GM12878 (cell line): ENCODE measurements around the gene DDX52. TPM values are rescaled to one million over a fixed set of nuclear protein-coding genes. Genes with fewer than 3 reads are reported as not detected.

ENCODE experiments used
- ASH2L ChIP-seq: fragments of 300-600, 200-600 bp; sonication (generic); IDR thresholded peaks from 2 replicates; pipeline ENCODE4 v1.6.1; 2017; ENCODE audit warnings: low read depth, mild to moderate bottlenecking, borderline replicate concordance
- BMI1 ChIP-seq: fragments of 450-650 bp; IDR thresholded peaks from 2 replicates; pipeline ENCODE4 v1.6.1; 2016; ENCODE audit warnings: mild to moderate bottlenecking, moderate library complexity, borderline replicate concordance
- CBX3 ChIP-seq: fragments of 200-600 bp; sonication (generic); IDR thresholded peaks from 2 replicates; pipeline ENCODE4 v1.6.1; 2016; ENCODE audit warnings: low read depth, borderline replicate concordance
- CHD1 ChIP-seq: IDR thresholded peaks from 2 replicates; pipeline ENCODE4 v1.6.1; 2012; ENCODE audit warnings: low read depth, low read length, improper control_type of control experiment
- CHD2 ChIP-seq: IDR thresholded peaks from 2 replicates; pipeline ENCODE4 v1.6.1; 2011; ENCODE audit warnings: low read depth, low read length, improper control_type of control experiment, borderline replicate concordance
- CHD4 ChIP-seq: fragments of 200-600 bp; sonication (generic); IDR thresholded peaks from 2 replicates; pipeline ENCODE4 v1.6.1; 2016; ENCODE audit warnings: mild to moderate bottlenecking
- CREM ChIP-seq: IDR thresholded peaks from 2 replicates; pipeline ENCODE4 v1.6.1; 2014; ENCODE audit warnings: antibody characterized with exemption, low read depth
- HCFC1 ChIP-seq: fragments of 150-350 bp; IDR thresholded peaks from 2 replicates; pipeline ENCODE4 v1.6.1; 2014; ENCODE audit warnings: low read length
- IRF5 ChIP-seq: fragments of 450-650 bp; IDR thresholded peaks from 2 replicates; pipeline ENCODE4 v1.6.1; 2017; ENCODE audit warnings: borderline replicate concordance
- MEF2B ChIP-seq: fragments of 450-650 bp; IDR thresholded peaks from 2 replicates; pipeline ENCODE4 v1.6.1; 2018; ENCODE audit warnings: mild to moderate bottlenecking, moderate library complexity; ENCODE audit not compliant: partially characterized antibody, poor library complexity, severe bottlenecking
- NFYA ChIP-seq: IDR thresholded peaks from 2 replicates; pipeline ENCODE4 v1.6.1; 2011; ENCODE audit warnings: low read depth, mild to moderate bottlenecking, low read length, improper control_type of control experiment, borderline replicate concordance
- NR2F1 ChIP-seq: fragments of 450-650 bp; conservative IDR thresholded peaks from 2 replicates; pipeline ENCODE4 v1.6.1; 2017; ENCODE audit warnings: mild to moderate bottlenecking
- PAX5 ChIP-seq: IDR thresholded peaks from 2 replicates; pipeline ENCODE4 v1.6.1; 2011; ENCODE audit warnings: low read depth, low read length, borderline replicate concordance
- RAD21 ChIP-seq: IDR thresholded peaks from 2 replicates; pipeline ENCODE4 v1.6.1; 2011; ENCODE audit warnings: mild to moderate bottlenecking, low read depth, low read length, moderate library complexity; ENCODE audit not compliant: insufficient read depth
- RAD51 ChIP-seq: fragments of 450-650 bp; IDR thresholded peaks from 2 replicates; pipeline ENCODE4 v1.6.1; 2016; ENCODE audit warnings: moderate library complexity, mild to moderate bottlenecking, inconsistent platforms
- RELA ChIP-seq: fragments of 450-650 bp; IDR thresholded peaks from 2 replicates; pipeline ENCODE4 v1.8.0; 2014; ENCODE audit warnings: borderline replicate concordance; ENCODE audit not compliant: partially characterized antibody
- RFX5 ChIP-seq: IDR thresholded peaks from 2 replicates; pipeline ENCODE4 v1.6.1; 2011; ENCODE audit warnings: low read depth, low read length, improper control_type of control experiment
- RUNX3 ChIP-seq: IDR thresholded peaks from 2 replicates; pipeline ENCODE4 v1.6.1; 2012; ENCODE audit warnings: low read length, inconsistent platforms
- SIN3A ChIP-seq: IDR thresholded peaks from 2 replicates; pipeline ENCODE4 v1.6.1; 2012; ENCODE audit warnings: low read depth, low read length, improper control_type of control experiment
- SRF ChIP-seq, 2 experiments: IDR thresholded peaks; 2 replicates each; pipeline ENCODE4 v1.6.1; 2011; ENCODE audit warnings: low read depth in 2 of 2, low read length in 2 of 2, mild to moderate bottlenecking in 1 of 2, moderate library complexity in 1 of 2
- STAT1 ChIP-seq: fragments of 450-650 bp; conservative IDR thresholded peaks from 2 replicates; pipeline ENCODE4 v1.6.1; 2014; ENCODE audit warnings: antibody characterized with exemption, mild to moderate bottlenecking
- SUPT20H ChIP-seq: IDR thresholded peaks from 2 replicates; pipeline ENCODE4 v1.6.1; 2011; ENCODE audit warnings: low read depth, mild to moderate bottlenecking, low read length, moderate library complexity, borderline replicate concordance; ENCODE audit not compliant: control insufficient read depth
- polyA plus RNA-seq, 11 experiments: library from polyadenylated mRNA; depleted of rRNA in 4 of 11; unstranded in 6 of 11; stranded (reverse) in 5 of 11; fragments of >200 nt; fragmentation: Nextera tagmentation in 4 of 11; fragmentation: Illumina TruSeq in 1 of 11; extraction: Ambion mirVana in 4 of 11; extraction: Trizol in 1 of 11; gene quantifications; 1 replicate in 1 of 11; 2 replicates in 10 of 11; pipeline versions ENCODE4 v1.2.1 to v1.2.3, GENCODE V29; 2011 to 2016; ENCODE audit warnings: inconsistent platforms in 2 of 11, missing spikeins in 2 of 11, low read depth in 1 of 11
- total RNA-seq, 4 experiments: library from RNA; depleted of rRNA in 3 of 4; stranded (reverse); fragments of >200 nt in 3 of 4; fragmentation: Illumina TruSeq in 1 of 4; extraction: Trizol in 1 of 4; gene quantifications; 2 replicates each; pipeline versions ENCODE4 v1.2.1 to v1.2.3, GENCODE V29; 2013 to 2021
- TF ChIP-seq, protein P1 (sequence below): IDR thresholded peaks from 2 replicates; pipeline ENCODE4 v1.6.1; 2012; ENCODE audit warnings: low read depth, low read length, improper control_type of control experiment
- TF ChIP-seq, protein P2 (sequence below), 3 experiments: IDR thresholded peaks in 2 of 3; conservative IDR thresholded peaks in 1 of 3; 2 replicates each; pipeline ENCODE4 v1.5.1; 2011; ENCODE audit warnings: low read depth in 3 of 3, low read length in 3 of 3, mild to moderate bottlenecking in 3 of 3, control low read depth in 2 of 3, moderate library complexity in 2 of 3, inconsistent platforms in 1 of 3, mixed read lengths in 1 of 3; ENCODE audit not compliant: control insufficient read depth in 2 of 3, insufficient read depth in 1 of 3; ENCODE audit errors: extremely low read depth in 1 of 3
- TF ChIP-seq, protein P3 (sequence below): fragments of 450-650 bp; formaldehyde crosslinking; IDR thresholded peaks from 2 replicates; pipeline ENCODE4 v1.4.0; 2020; ENCODE audit warnings: mild to moderate bottlenecking, moderate library complexity

DDX52 gene
- total and polyA plus RNA-seq, 10 of the 15 experiments (the other 5 are each of a cell fraction or from before 2014, with no cell fraction given) = 14.8 to 49.7 (median 26.3) TPM

DNA sequence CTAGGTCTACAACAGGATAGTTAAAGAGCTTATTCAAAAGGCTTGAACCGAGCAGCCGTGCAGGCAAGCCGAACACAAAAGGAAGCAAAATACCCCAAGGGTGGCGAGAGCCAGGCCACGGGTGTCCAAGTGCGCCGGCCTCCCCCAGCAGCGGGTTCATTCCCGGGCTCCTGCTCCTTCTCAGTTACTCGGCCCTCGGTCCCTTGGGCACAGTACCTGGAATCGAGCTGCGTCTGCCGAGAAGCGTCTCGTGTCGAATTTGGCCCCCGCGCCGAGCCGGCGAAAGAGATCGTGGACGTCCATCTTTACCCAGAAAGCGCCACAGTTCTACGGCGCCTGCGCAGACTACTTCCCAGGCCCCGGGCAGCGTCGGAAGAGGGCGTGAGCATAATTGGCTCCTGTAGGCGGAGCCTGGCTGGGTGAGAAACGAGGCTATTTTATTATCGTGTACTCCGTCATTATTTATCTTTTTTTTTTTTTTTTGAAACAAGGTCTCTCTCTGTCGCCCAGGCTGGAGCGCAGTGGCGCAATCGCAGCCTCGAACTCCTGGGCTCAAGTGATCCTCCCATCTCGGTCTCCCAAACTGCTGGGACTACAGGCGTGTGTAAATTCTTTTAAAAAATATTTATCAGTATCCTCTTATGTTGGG is at the start of gene DDX52 (continued):
- TF ChIP-seq NFYA = no peak
- no peak for TF ChIP-seq IRF5
- no peak for TF ChIP-seq CHD2
- peak; percentile 44 for TF ChIP-seq RELA
- TF ChIP-seq, protein P1, sequence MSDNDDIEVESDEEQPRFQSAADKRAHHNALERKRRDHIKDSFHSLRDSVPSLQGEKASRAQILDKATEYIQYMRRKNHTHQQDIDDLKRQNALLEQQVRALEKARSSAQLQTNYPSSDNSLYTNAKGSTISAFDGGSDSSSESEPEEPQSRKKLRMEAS = no peak
- no peak for TF ChIP-seq CHD1
- TF ChIP-seq RFX5 = no peak
- TF ChIP-seq CHD4 = no peak
- 0 out of 4 replicates have a peak, but pooled peaks of 1 of the 2 experiments have one; percentile 24 for TF ChIP-seq SRF (IDR thresholded peaks at IDR 0.05; ENCODE audit: low read depth in 2 of 2, low read length in 2 of 2)
- TF ChIP-seq HCFC1 = no peak
- 0 out of 2 replicates have a peak, but pooled peaks have one; percentile 10 for TF ChIP-seq CREM
- TF ChIP-seq PAX5 = no peak
- no peak for TF ChIP-seq SIN3A
- no peak for TF ChIP-seq STAT1
- TF ChIP-seq CBX3 = no peak
- no peak for TF ChIP-seq BMI1
- no peak for TF ChIP-seq RAD51
- no peak for TF ChIP-seq MEF2B
- no peak for TF ChIP-seq NR2F1
- TF ChIP-seq, protein P2, sequence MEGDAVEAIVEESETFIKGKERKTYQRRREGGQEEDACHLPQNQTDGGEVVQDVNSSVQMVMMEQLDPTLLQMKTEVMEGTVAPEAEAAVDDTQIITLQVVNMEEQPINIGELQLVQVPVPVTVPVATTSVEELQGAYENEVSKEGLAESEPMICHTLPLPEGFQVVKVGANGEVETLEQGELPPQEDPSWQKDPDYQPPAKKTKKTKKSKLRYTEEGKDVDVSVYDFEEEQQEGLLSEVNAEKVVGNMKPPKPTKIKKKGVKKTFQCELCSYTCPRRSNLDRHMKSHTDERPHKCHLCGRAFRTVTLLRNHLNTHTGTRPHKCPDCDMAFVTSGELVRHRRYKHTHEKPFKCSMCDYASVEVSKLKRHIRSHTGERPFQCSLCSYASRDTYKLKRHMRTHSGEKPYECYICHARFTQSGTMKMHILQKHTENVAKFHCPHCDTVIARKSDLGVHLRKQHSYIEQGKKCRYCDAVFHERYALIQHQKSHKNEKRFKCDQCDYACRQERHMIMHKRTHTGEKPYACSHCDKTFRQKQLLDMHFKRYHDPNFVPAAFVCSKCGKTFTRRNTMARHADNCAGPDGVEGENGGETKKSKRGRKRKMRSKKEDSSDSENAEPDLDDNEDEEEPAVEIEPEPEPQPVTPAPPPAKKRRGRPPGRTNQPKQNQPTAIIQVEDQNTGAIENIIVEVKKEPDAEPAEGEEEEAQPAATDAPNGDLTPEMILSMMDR (IDR thresholded peaks at IDR 0.05 in 2 of 3, conservative IDR thresholded peaks at IDR 0.05 in 1 of 3; ENCODE audit: control insufficient read depth in 2 of 3, extremely low read depth in 1 of 3, insufficient read depth in 1 of 3, low read depth in 3 of 3, low read length in 3 of 3) = no peak
- TF ChIP-seq, protein P3, sequence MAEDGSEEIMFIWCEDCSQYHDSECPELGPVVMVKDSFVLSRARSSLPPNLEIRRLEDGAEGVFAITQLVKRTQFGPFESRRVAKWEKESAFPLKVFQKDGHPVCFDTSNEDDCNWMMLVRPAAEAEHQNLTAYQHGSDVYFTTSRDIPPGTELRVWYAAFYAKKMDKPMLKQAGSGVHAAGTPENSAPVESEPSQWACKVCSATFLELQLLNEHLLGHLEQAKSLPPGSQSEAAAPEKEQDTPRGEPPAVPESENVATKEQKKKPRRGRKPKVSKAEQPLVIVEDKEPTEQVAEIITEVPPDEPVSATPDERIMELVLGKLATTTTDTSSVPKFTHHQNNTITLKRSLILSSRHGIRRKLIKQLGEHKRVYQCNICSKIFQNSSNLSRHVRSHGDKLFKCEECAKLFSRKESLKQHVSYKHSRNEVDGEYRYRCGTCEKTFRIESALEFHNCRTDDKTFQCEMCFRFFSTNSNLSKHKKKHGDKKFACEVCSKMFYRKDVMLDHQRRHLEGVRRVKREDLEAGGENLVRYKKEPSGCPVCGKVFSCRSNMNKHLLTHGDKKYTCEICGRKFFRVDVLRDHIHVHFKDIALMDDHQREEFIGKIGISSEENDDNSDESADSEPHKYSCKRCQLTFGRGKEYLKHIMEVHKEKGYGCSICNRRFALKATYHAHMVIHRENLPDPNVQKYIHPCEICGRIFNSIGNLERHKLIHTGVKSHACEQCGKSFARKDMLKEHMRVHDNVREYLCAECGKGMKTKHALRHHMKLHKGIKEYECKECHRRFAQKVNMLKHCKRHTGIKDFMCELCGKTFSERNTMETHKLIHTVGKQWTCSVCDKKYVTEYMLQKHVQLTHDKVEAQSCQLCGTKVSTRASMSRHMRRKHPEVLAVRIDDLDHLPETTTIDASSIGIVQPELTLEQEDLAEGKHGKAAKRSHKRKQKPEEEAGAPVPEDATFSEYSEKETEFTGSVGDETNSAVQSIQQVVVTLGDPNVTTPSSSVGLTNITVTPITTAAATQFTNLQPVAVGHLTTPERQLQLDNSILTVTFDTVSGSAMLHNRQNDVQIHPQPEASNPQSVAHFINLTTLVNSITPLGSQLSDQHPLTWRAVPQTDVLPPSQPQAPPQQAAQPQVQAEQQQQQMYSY = no peak
- no peak for TF ChIP-seq ASH2L
- TF ChIP-seq RUNX3 = no peak
- no peak for TF ChIP-seq RAD21
- no peak for TF ChIP-seq SUPT20H
